Measurements from ENCODE around the gene RHOA. TPM values are rescaled to one million over a fixed set of nuclear protein-coding genes. Genes with fewer than 3 reads are reported as not detected.

Gene RHOA
- total and polyA plus RNA-seq, 2 of the 13 experiments (the other 11 are each of a cell fraction or from before 2014, with no cell fraction given) = 131 to 177 TPM

- TF ChIP-seq, protein P1, sequence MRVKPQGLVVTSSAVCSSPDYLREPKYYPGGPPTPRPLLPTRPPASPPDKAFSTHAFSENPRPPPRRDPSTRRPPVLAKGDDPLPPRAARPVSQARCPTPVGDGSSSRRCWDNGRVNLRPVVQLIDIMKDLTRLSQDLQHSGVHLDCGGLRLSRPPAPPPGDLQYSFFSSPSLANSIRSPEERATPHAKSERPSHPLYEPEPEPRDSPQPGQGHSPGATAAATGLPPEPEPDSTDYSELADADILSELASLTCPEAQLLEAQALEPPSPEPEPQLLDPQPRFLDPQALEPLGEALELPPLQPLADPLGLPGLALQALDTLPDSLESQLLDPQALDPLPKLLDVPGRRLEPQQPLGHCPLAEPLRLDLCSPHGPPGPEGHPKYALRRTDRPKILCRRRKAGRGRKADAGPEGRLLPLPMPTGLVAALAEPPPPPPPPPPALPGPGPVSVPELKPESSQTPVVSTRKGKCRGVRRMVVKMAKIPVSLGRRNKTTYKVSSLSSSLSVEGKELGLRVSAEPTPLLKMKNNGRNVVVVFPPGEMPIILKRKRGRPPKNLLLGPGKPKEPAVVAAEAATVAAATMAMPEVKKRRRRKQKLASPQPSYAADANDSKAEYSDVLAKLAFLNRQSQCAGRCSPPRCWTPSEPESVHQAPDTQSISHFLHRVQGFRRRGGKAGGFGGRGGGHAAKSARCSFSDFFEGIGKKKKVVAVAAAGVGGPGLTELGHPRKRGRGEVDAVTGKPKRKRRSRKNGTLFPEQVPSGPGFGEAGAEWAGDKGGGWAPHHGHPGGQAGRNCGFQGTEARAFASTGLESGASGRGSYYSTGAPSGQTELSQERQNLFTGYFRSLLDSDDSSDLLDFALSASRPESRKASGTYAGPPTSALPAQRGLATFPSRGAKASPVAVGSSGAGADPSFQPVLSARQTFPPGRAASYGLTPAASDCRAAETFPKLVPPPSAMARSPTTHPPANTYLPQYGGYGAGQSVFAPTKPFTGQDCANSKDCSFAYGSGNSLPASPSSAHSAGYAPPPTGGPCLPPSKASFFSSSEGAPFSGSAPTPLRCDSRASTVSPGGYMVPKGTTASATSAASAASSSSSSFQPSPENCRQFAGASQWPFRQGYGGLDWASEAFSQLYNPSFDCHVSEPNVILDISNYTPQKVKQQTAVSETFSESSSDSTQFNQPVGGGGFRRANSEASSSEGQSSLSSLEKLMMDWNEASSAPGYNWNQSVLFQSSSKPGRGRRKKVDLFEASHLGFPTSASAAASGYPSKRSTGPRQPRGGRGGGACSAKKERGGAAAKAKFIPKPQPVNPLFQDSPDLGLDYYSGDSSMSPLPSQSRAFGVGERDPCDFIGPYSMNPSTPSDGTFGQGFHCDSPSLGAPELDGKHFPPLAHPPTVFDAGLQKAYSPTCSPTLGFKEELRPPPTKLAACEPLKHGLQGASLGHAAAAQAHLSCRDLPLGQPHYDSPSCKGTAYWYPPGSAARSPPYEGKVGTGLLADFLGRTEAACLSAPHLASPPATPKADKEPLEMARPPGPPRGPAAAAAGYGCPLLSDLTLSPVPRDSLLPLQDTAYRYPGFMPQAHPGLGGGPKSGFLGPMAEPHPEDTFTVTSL (CRISPR knock-in tag; IDR thresholded peaks at IDR 0.05; ENCODE audit: borderline replicate concordance) = peak; percentile 40; the same call in 1 of the 2 replicates
- TF ChIP-seq ZFP1 (CRISPR knock-in tag; IDR thresholded peaks at IDR 0.05) (peak; percentile 93; the same call in 1 of the 2 replicates), SMC3 (IDR thresholded peaks at IDR 0.05; ENCODE audit: low read length) (no peak), HNRNPK (IDR thresholded peaks at IDR 0.05; ENCODE audit: low read depth, low read length, poor library complexity, severe bottlenecking) (peak; percentile 45), SAP130 (CRISPR knock-in tag; IDR thresholded peaks at IDR 0.05; ENCODE audit: low read depth) (peak; percentile 95), KDM6A (CRISPR knock-in tag; IDR thresholded peaks at IDR 0.05; ENCODE audit: low read depth) (no peak), SMARCC2 (IDR thresholded peaks at IDR 0.05) (no peak), NR1H2 (CRISPR knock-in tag; IDR thresholded peaks at IDR 0.05; ENCODE audit: borderline replicate concordance, low read depth) (no peak), PHF5A (CRISPR knock-in tag; IDR thresholded peaks at IDR 0.05; ENCODE audit: low read depth, unreplicated experiment) (peak; percentile 65), RCOR2 (CRISPR knock-in tag; IDR thresholded peaks at IDR 0.05) (no peak), TCF7L2 (IDR thresholded peaks at IDR 0.05; ENCODE audit: low read depth, low read length) (no peak), SNRNP70 (IDR thresholded peaks at IDR 0.05; ENCODE audit: low read depth, low read length) (no peak), FOXO1 (CRISPR knock-in tag; IDR thresholded peaks at IDR 0.05) (0 out of 2 replicates have a peak, but pooled peaks have one; percentile 25), ARID4A (CRISPR knock-in tag; IDR thresholded peaks at IDR 0.05; ENCODE audit: borderline replicate concordance) (peak; percentile 89; the same call in 1 of the 2 replicates), ZNF460 (CRISPR knock-in tag; IDR thresholded peaks at IDR 0.05; ENCODE audit: borderline replicate concordance) (peak; percentile 37; the same call in 1 of the 2 replicates)
- TF ChIP-seq, protein P2, sequence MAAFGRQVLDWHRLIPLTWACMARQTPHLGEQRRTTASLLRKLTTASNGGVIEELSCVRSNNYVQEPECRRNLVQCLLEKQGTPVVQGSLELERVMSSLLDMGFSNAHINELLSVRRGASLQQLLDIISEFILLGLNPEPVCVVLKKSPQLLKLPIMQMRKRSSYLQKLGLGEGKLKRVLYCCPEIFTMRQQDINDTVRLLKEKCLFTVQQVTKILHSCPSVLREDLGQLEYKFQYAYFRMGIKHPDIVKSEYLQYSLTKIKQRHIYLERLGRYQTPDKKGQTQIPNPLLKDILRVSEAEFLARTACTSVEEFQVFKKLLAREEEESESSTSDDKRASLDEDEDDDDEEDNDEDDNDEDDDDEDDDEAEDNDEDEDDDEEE (CRISPR knock-in tag; IDR thresholded peaks at IDR 0.05) = 0 out of 2 replicates have a peak, but pooled peaks have one; percentile 50
- TF ChIP-seq, protein P3, sequence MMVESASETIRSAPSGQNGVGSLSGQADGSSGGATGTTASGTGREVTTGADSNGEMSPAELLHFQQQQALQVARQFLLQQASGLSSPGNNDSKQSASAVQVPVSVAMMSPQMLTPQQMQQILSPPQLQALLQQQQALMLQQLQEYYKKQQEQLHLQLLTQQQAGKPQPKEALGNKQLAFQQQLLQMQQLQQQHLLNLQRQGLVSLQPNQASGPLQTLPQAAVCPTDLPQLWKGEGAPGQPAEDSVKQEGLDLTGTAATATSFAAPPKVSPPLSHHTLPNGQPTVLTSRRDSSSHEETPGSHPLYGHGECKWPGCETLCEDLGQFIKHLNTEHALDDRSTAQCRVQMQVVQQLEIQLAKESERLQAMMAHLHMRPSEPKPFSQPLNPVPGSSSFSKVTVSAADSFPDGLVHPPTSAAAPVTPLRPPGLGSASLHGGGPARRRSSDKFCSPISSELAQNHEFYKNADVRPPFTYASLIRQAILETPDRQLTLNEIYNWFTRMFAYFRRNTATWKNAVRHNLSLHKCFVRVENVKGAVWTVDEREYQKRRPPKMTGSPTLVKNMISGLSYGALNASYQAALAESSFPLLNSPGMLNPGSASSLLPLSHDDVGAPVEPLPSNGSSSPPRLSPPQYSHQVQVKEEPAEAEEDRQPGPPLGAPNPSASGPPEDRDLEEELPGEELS (CRISPR knock-in tag; IDR thresholded peaks at IDR 0.05) = peak; percentile 47; the same call in 1 of the 2 replicates
These were observed 53.4 kb downstream of the RHOA start, which contains the start of gene GPX1 (continued) for GRCh38 chr3:49358217-49358883.
